GM21381 (cell line): ENCODE results near the gene IRF1.

Experiments
- ATAC-seq: cut with Tn5 transposase; IDR thresholded peaks from one replicate; pipeline ENCODE4 v1.9.1; 2021; ENCODE audit warnings: mild to moderate bottlenecking, moderate library complexity; ENCODE audit not compliant: unreplicated experiment

IRF1 gene

GRCh38 chr5:132463811-132464155, 26.8 kb downstream of the IRF1 start:
- no peak for ATAC-seq

GRCh38 chr5:132462856-132463745, 27.5 kb downstream of the IRF1 start:
- ATAC-seq = no peak

DNA sequence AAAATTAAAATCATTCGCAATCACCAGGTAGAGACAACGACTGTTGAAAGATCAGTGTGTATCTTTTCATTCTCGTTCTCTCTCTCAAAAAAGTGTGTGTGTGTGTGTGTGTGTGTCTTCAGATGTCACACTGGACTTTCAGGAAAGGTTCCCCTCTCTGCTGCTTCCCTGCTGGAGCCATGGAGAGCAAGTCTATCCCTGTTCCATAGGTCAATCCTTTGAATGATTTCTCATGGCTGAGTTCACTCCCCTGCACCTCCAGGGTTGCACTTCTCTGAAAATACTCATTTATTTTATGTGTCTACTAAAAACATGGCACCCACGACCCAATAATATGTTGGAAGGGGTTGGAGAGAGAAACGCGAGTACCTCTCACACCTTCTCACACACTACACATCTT, 28.2 kb downstream of the IRF1 start:
- ATAC-seq = no peak

DNA sequence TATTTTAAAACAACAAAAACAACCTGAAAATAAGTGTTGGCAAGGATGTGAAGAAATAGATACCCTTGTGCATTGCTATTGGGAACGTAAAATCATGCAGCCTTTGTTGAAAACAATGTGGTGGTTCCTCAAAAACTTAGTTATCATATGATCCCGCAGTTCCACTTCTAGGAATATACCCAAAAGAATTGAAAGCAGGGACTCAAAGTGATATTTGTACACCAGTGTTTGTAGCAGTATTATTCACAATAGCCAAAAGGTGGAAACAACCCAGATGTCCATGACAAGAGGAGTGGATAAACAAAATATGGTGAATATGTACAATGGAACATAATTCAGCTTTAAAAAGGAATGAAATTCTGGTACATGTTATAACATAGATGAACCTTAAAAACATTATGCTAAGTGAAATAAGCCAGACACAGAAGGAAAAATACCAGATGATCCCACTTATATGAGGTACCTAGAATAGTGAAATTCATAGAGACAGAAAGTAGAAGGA, 29.0 kb downstream of the IRF1 start:
- no peak for ATAC-seq

GRCh38 chr5:132460846-132461568, 29.6 kb downstream of the IRF1 start:
- ATAC-seq = no peak

GRCh38 chr5:132459983-132460838, 30.4 kb downstream of the IRF1 start:
- ATAC-seq = no peak

GRCh38 chr5:132459031-132459982, 31.3 kb downstream of the IRF1 start:
- ATAC-seq = no peak

GRCh38 chr5:132458651-132459030, 31.9 kb downstream of the IRF1 start:
- peak; percentile 37 for ATAC-seq

- no peak for ATAC-seq
Measured at GRCh38 chr5:132458226-132458560, 32.4 kb downstream of the IRF1 start.

DNA sequence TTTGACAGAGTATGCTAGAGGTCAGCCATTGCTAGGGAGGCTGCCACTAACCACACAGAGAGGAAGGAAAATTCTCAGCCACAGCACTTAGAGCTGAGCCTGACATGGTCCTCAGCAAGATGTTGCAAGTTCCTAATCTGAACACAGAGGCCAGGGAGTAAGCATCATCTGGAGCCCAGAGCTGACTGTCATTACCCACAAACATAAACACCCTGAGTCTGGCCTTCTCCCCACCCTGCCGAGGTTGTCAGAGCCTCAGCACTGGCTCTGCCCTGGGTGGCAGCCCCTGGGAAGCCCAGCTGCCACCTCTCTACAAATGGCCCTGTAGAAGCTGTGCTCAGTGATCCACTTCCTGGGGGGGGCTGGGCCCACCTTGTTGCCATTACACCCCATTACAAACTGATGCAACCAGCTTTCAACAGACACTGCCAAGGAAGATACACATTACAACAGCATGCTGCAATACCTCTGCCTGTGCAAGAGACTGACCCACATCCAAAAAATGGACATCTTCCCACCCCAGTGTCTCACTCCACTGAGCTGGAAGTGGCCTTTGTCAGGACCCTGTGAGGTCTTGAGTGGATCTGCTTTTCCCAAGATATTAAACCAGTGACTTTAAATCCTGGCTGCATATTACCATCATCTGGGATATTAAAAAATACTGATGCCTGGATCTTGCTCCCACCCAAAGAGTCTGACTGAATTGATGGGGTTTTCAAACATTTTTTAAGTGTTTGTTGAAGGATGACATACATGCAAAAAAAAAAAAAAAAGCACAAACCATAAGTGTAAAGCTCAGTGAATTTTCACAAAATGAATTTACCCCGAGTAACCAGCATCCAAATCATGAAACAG, 33.0 kb downstream of the IRF1 start:
- ATAC-seq = peak; percentile 6

DNA sequence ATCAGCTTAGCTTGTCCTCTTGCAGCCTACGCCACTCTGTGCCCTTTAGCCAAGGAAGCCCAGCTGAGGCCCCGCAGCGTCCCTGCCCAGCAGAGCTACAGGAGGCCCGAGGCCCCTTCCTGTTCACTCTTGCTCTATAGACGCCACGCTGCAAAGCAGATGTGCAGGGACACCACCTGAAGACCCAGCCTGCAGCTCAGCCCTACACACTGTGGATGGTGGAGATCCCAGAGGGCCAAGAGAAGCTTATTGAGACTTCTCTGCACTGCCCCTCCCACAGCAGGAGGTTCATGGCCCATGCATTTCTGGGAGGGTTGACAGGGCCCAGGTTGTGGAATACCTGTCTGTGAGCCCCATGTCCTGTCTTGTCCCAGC, 33.6 kb downstream of the IRF1 start:
- peak; percentile 18 for ATAC-seq

GRCh38 chr5:132456296-132456986, 34.1 kb downstream of the IRF1 start:
- ATAC-seq = peak; percentile 55

GRCh38 chr5:132455614-132456115, 34.9 kb downstream of the IRF1 start:
- ATAC-seq = no peak

DNA sequence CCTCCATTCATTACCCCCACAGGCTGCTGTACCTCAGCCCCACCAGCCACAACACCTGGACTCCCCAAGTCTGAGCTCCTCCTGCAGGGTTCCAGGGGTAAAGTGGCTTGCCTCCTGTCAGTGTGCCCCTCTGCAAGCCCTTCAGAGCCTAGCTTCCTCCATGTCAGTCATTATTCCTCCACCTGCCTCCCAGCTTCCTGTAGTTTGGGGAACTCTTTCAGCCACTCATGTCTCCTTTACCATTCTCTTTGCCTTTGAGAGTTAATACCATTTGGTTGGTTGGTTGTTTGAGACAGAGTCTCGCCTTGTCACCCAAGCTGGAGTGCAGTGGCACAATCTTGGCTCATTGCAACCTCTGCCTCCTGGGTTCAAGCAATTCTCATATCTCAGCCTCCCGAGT, 36.2 kb downstream of the IRF1 start:
- no peak for ATAC-seq

DNA sequence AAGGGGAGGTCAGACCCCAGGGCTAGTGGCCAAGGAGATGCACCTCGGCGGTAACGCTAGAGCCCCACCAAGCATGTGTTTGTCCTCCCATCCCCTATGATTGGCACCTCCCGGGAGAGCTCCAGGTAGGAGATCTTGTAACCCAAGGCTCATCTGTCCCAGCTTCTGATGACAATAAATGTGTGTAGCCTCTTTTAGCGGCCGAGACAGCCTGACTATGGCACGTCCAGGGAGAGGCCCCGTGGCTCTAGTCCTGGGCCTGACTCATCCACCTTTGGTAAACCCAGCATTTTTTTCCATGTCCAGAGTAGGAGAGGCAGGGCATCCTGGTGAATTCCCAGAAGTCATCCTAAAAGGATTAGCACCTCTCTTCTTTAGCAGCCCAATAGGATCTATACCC, 39.2 kb downstream of the IRF1 start:
- ATAC-seq = no peak

DNA sequence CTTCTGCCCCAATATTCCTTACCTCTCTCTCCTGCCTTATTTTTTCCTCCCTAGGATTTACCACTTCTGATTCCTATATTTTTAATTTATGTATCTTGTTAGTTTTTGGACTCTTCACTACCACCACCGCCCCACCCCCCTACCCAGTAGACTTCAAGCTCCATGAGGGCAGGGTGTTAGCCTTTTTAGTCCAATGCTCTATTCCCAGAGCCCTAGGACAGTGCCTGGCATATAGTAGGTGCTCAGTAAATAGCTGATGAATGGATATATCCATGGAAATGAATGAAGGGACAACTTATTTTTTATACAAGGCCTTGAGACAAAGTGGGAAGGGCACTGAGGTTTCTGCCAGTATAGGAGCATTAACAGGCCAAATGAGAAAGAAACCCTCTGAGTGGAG, 41.5 kb downstream of the IRF1 start:
- ATAC-seq = no peak

DNA sequence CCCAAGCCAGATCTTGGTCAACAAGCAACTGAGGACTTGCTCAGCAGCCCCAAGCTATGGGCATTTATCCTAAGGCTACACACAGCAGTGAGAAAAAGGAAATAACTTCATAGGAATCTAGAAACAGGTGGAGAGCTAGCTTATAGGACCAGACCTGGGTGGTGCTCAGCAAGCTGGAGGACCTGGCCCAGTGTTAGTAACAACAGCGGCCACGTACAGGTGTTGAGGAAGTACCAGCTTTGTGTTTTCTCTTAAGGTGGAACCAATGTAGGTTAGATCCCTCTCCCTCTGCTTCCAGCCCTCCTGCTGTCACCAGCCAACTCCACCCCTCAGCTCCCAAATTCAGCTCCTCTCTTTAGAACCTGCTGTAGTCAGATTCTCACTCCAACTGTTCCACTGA, 43.4 kb downstream of the IRF1 start:
- ATAC-seq = no peak

- ATAC-seq = no peak
Measured at GRCh38 chr5:132446621-132447020, 44.0 kb downstream of the IRF1 start.

- no peak for ATAC-seq
Measured at GRCh38 chr5:132445930-132446329, 44.6 kb downstream of the IRF1 start.
